ENCODE measurements around the gene C21orf58. TPM values are rescaled to one million over a fixed set of nuclear protein-coding genes. Genes with fewer than 3 reads are reported as not detected.

Gene C21orf58
- total RNA-seq, 1 experiment from 2014 or later: 10.8 TPM

DNA sequence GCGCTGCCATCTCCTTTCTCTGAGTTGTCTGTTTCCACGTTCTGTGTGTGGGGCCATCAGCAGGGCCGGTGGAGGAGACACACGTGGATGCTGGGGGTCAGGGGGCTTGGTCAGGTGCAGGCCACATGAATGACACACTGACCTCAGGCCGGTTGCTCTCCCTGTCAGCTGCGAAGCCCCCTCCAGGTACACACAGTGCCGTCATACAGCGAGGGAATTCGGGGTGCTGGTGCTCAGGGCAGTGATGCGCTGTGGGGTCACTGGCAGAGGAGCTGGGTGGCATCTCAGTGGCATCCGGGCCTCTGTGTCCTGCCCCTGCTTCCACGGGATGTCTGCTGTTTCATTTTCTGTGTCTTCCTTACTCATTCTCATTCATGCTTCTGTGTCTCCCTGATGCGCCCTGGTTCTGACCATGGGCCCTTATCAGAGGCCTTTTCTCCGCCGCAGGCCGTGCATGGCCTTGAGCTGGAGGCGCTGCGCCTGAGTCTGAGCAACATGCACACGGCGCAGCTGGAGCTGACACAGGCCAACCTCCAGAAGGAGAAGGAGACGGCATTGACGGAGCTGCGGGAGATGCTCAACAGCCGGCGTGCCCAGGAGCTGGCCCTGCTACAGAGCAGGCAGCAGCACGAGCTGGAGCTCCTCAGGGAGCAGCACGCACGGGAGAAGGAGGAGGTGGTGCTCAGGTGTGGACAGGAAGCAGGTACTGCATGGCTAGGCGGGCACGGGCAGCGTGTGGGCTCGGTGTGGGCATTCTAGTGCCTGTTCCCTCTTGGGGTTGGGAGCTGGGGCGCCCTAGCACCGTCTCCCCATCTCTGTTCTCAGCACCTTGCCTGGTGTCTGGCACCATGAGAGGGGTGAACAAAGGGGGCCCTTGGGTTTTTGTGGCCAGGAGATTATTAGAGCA, 22.9 kb upstream of the C21orf58 start:
- no peak for DNase-seq (ENCODE audit: low read depth, low spot score)
- RAD21 ChIA-PET (ENCODE audit: low non-redundant PET in 1 of 2, low total read pairs in 2 of 2, uncharacterized antibody in 2 of 2, unreplicated experiment in 2 of 2): no interaction called here
- Histone ChIP-seq H3K4me1 (ENCODE audit: control insufficient read depth in 1 of 2, insufficient read depth in 2 of 2, low read length in 2 of 2) (no peaks in the 10 kb centered on the region), H3K4me2 (ENCODE audit: low read length) (no peak overlapping the region), H4K20me1 (ENCODE audit: insufficient read depth) (no peaks in the 10 kb centered on the region), H3K79me2 (ENCODE audit: insufficient read depth, low read length) (peaks cover 29% of the 10 kb centered on the region), H3K9me2 (ENCODE audit: insufficient read depth) (no peaks in the 10 kb centered on the region), H3K4me3 (replicated peaks in 1 of 2; ENCODE audit: low read depth in 1 of 2, low read length in 2 of 2) (no peak overlapping the region), H3K9ac (ENCODE audit: low read length) (no peak overlapping the region), H3K27ac (ENCODE audit: low read depth, low read length) (no peak overlapping the region), H2AFZ (ENCODE audit: low read depth, low read length, poor library complexity, severe bottlenecking) (no peak overlapping the region), H3K9me3 (ENCODE audit: control insufficient read depth in 1 of 2, insufficient read depth in 1 of 2, low read depth in 1 of 2, low read length in 2 of 2) (no peaks in the 10 kb centered on the region), H3K36me3 (ENCODE audit: control insufficient read depth in 1 of 2, insufficient read depth in 2 of 2, low read length in 2 of 2) (peaks cover 10 to 32% of the 10 kb centered on the region in 2 experiments; a peak in 3 of 4 replicates), H3K27me3 (ENCODE audit: insufficient read depth, low read length) (no peaks in the 10 kb centered on the region)
- no TSS peak for BruUV-seq (replicated peaks)
- no peak for TF ChIP-seq CEBPB (IDR thresholded peaks at IDR 0.05; ENCODE audit: low read depth)
- no peak for TF ChIP-seq SRF (IDR thresholded peaks at IDR 0.05; ENCODE audit: low read depth)
- TF ChIP-seq SP1 (IDR thresholded peaks at IDR 0.05; ENCODE audit: low read depth): no peak
- TF ChIP-seq ZBTB33 (IDR thresholded peaks at IDR 0.05; ENCODE audit: extremely low read depth, insufficient replicate concordance, low read length): no peak
- TF ChIP-seq EZH2 (IDR thresholded peaks at IDR 0.05): no peak
- TF ChIP-seq, protein P1, sequence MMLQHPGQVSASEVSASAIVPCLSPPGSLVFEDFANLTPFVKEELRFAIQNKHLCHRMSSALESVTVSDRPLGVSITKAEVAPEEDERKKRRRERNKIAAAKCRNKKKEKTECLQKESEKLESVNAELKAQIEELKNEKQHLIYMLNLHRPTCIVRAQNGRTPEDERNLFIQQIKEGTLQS (IDR thresholded peaks at IDR 0.05): no peak
- TF ChIP-seq ZNF274 (IDR thresholded peaks at IDR 0.05; ENCODE audit: low read depth, low read length): no peak
- TF ChIP-seq POLR2A (IDR thresholded peaks at IDR 0.05; ENCODE audit: borderline replicate concordance, extremely low read depth, insufficient read depth, insufficient read length): no peak
- TF ChIP-seq, protein P2, sequence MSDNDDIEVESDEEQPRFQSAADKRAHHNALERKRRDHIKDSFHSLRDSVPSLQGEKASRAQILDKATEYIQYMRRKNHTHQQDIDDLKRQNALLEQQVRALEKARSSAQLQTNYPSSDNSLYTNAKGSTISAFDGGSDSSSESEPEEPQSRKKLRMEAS (IDR thresholded peaks at IDR 0.05): no peak
- TF ChIP-seq YY1 (IDR thresholded peaks at IDR 0.05; ENCODE audit: extremely low read depth, insufficient replicate concordance, low read depth, low read length): no peak
- TF ChIP-seq RAD21 (IDR thresholded peaks at IDR 0.05; ENCODE audit: low read depth): no peak
- no peak for TF ChIP-seq JUND (IDR thresholded peaks at IDR 0.05)
- no peak for TF ChIP-seq TCF7L2 (IDR thresholded peaks at IDR 0.05; ENCODE audit: borderline replicate concordance, extremely low read depth, insufficient read depth, insufficient read length)
- TF ChIP-seq CBX3 (IDR thresholded peaks at IDR 0.05; ENCODE audit: low read depth): no peak
- no peak for TF ChIP-seq FOSL1 (IDR thresholded peaks at IDR 0.05; ENCODE audit: low read depth)
- no peak for TF ChIP-seq EZH2phosphoT487 (IDR thresholded peaks at IDR 0.05; ENCODE audit: borderline replicate concordance)
- no peak for TF ChIP-seq ZFX (IDR thresholded peaks at IDR 0.05)
- CTCF ChIA-PET: no interaction called here
- POLR2A ChIA-PET: no interaction called here
- intact Hi-C loops (cut with micrococcal nuclease): no loop called here
- ATAC-seq: no peak
